HG02981 (cell line): ENCODE measurements around the gene SLIT1.

Source experiments
- ATAC-seq: cut with Tn5 transposase; IDR thresholded peaks from one replicate; pipeline ENCODE4 v1.9.1; 2021; ENCODE audit warnings: mild to moderate bottlenecking, moderate library complexity; ENCODE audit not compliant: unreplicated experiment

The SLIT1 gene

DNA sequence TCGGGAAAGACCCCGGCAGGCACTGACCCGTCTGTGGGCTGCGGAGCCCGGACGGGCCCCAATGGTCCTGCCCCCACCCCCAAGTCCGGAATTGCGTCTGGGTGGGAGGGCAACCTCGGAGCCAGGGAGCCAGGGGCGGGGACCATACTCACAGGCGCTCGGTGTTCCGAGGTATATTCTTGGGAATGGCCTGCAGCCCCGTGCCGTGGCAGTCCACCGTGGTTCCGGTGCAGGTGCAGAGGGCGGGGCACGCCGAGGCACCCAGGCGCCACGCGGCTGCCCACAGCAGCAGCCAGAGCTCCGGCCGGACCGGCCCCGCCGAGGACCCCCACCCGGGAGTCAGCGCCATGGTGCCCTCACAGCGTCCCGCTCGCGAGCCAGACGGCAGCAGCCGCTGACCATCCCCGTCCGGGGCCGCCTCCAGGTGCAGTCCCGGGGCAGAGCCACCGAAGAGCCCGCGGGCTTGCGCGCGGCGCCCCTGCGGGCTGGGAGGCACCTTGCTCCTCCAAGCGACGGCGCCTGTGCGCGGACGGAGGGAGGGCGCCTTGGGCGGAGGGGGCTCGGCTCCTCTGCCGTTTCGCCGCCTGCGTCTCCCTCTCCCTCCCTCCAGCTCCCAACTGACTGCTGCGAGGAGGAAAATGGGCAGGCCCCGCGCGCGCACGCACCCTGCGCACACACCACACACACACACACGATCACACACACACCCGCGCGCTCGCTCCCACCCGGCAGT is at the start of gene SLIT1:
Gene SLIT1 (minus strand): TSS at position 634 of the 733 bp plus-strand sequence. CDS start 285 bp downstream, at position 349.
- no peak for ATAC-seq

DNA sequence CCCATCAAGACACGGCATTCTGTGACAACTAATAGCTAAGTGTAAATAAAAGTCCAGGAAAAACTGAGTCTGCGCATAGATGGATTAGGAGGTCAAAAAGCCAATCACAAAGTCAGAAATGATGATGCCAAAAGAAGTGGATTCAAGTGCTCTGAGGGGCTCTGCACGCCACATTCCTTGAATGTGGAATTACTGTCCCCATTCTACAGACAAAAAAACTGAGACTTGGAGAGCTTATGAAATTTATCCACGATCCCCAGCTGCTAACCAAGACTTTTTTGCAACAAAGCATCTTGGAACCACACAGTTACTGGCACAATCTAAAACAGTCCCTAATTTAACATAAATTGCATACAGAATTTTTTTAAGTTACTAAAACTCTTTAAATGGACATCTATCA is 49.6 kb upstream of the SLIT1 start:
- ATAC-seq = no peak

DNA sequence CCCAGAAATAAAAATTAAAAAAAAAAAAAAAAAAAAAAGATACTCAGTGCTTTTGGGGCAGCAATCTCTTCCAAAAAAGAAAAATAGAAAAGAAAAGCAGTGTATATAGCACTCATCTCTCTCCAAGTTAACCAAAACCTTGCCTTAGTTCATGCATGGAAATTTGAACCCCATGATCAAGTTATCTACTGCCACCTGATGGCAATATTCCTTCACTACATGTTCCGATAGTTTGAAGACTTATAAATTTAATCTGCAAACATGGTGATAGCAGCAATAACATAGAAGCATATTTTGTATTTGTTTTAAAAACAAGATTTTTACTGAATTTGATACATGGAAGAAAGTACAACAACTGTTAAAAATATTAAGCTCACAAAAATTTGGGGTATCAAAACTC is 48.6 kb upstream of the SLIT1 start:
- no peak for ATAC-seq

DNA sequence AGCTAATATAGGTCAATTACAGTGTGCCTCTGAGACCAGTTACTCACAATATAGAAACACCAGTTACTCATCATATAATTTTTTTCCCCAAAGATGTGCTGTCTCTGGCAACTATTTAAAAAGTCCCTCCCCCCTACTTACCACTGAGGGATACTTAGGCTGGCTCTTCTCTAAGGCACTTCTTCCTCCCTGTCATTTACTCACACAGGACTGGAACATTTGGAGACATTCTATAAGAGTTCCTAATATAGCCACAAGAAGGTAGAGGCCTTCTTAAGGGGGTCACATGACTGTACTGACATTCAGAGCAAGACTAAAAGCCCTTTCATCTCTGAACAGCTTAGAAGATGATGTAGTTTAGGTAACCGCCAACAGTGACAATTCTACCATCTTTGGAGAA is 44.4 kb upstream of the SLIT1 start:
- no peak for ATAC-seq

DNA sequence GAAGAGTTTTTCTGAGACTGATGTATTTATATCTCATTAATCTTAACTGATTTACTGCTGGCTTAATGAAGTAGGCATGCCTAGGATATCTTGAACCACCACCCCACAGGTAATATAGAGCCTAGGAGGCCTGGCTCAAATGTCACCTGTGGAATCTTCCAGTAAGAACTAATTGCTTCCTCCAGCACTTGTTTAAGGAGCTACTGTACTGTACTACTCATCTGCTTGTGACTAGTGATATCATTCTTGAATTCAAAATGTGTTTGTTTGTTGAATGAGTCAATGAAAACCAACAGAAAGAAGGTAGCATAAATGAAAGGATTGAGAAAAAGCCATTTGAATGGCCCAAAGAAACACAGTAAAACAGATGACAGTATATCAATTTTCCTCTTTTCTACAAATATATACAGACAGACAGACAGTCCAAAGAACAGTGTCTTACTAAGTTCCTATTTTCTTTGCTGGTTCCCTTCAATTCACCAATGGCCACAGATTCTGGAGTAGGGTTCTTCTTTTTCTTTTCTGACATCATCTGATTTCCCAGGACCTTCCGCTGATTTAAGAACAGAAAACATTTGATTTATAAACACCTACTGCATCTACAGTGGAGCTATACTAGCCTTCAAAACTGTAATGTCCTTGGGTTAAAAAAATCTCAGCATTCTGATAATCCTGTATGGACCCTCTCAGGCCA is 43.7 kb upstream of the SLIT1 start:
- ATAC-seq = no peak

DNA sequence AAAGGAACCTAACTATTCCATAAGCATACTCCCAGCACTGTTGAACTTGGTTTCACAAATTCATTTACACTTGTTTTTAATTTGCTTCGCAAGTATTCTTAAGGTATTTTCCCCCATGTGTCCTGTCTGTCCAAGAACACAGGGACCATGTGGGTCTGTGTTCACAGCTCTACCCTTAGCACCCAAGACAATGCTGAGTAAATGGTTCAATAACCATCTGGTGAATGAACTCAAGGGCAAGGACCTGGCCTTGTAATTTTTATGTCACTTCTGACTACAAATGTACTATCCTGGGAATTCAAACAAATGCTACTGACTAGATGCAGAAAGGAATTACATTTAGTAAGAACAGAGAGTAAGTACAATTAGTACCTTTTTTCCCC is 43.0 kb upstream of the SLIT1 start:
- no peak for ATAC-seq

DNA sequence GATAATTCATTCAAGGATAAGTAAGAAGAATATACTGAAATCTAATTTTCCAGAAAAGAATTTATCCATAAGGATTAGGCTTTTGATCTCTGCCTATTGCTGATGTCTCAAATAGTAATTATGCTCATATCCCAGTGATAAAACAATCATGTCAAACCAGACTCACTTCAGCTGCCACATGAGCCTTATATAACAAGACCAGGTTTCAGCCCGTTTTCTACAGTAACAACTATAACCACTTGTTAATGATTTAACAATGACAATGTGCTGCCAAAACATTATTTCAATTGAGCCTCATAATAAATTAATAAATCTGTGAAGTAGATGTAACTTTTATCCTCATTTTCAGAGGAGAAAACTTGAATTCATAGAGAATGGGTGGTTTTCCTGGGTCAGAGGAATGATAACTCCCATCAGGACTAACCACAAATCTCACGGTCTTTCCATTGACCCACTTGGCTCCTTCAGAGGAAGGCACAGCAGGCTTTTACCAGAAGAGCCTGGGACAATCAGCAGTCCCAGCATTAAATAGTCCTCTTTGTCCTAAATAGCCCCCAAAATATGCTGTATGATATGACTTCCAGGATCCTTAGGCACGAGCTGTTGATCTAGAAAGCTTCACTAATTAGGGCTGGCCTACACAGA is 42.5 kb upstream of the SLIT1 start:
- no peak for ATAC-seq

DNA sequence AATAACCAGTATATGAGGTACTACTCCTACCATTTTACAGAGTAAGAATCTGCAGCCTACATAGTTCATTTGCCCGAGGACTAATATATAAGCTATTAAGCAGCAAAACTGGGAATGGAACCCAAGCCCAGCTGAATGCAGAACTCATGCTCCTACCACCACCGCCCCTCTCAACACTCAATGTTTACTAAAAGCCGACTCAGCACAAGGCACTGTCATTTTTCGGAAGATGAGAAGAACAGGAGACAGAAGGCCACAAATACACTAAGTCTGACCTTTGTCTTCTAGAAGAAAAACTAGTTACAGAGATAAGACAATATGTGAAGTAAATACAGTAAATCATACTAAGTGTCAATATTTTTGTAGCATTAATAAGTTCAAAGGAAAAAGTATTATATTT is 40.6 kb upstream of the SLIT1 start:
- no peak for ATAC-seq

DNA sequence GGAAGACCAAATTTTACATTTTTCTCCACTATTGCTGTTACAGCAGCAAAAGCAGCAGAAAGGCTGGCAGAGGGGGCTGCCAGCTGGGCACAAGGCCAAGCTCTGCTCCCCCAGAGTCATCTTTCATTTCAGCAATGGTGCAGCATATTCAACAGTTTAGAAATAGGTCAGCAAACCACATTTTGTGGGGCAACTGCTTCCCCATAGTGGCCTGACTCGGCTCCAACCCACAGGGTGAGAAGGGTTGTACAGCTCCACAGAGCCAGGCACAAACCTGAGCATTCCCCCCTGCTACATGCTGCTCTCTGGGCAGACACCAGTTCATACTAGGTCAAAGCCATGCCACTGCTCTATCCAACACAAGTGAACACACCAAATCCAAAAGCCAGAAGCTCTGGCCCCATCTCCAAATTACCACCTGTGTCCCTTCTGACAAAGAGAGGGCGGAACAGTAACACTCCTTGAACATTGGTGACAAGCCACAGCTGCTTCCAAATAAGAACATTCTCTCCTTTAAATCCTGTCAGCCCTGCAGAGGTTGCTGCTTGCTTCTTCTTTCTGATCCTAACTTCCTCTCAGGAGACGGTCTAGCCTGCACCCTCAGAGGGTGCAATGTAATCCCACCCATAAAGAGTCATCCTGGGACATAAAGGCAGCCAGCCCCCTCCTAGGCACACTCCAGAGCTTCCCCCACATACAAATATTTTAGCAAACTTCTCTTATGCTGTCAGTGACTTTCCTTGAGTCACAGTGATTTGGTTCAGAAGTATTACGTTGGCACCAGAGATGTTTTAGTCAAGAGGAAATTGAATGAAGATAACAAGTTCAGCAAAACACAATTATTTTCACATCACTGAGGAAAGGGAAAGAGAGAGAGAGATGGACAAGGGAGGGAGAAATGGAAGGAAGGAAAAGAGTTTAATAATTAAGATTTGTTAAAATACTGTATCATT is 39.0 kb upstream of the SLIT1 start:
- no peak for ATAC-seq

DNA sequence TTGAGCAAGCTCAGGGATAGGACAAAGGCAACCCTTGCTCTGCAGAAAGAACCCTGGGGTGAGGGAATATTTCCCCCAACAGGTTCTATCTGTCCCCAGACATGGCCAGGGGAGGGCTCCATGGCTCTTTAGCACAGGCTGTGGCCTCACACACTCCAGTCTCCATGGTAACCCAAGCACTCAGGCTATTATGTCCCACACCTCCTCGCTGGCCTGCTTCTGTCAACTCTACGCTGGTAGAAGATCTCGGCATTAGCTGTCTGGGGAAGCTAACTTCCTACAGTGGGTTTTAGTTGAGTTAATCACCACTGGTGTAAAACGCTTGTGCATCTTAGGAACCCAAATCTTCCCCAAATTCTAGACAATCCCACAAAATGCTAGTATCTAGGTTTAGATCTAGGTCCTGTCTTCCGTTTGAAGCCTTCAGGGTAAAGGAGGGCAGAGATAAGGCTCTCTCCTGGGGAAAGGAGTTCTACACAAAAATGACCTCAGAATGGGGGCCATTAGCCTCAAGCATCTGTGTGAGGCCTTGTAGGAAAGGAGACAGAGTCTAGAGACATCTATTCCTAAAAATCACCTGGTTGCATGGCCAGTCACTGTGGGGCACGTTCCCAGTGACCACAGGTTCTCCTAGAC is 36.7 kb upstream of the SLIT1 start:
- no peak for ATAC-seq

DNA sequence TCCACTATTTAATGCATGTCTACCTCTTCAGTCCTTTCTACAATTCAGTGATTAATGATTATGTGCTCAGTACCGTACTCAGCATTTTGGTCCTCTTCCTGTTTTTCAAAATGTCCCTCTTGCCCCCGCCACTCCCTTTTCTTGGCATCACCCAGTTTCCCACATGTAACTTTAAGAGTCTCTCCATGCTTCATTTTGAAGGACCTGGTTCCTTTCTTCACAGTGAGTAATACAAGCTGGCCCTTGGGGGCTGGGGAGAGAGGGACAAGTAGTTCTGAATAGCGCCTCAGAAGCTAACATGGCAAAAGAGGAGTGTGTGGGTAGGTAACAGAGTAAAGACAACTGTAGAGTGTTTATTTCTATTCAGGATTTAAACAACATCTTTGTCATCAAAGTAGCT is 34.6 kb upstream of the SLIT1 start:
- ATAC-seq = no peak

DNA sequence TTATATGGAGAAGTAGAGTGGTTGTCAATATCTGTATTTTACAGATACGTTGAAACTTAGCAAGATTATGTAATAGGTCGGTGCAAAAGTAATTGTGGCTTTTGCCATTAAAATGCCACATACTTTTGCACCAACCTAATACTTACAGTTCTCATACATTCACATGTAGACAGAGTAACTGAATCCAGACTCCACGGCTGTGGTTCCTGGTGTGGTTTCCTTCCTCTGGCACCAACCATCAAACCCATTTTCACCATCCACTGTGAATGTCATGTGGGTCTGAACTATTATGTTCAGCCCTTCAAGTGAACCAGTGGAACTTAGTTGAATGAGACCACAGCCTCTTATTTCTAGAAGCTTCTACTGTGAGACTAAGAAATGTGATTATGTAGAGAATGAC is 31.5 kb upstream of the SLIT1 start:
- no peak for ATAC-seq

DNA sequence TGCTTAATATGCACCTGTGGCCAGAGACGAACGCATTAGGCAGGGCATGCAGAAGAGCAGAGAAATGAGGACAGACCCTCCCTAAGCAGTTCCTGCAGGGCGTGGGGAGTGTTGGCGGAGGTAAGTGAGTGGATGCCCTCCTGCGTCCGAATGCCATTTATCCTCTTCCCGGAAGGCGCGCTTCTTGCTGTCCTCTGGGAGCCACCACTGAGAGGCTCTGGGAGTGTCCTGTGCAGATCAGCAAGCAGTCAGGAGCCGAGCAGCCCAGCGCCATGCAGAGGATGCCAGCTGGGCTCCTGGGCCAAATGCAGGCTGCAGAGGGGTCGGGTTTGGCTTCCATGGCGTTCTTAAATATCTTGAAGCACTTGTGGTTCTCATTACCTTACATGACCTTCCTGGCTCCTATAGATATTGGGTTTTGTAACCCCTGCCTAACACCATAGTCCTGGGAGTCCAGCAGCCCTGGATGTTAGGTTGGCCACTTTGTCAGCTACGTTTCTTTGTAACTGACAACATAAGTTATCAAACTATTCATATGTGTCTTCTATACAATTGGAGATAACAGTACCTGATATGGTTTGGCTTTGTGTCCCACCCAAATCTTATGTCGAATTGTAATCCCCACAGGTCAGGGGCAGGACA is 30.0 kb upstream of the SLIT1 start:
- no peak for ATAC-seq

DNA sequence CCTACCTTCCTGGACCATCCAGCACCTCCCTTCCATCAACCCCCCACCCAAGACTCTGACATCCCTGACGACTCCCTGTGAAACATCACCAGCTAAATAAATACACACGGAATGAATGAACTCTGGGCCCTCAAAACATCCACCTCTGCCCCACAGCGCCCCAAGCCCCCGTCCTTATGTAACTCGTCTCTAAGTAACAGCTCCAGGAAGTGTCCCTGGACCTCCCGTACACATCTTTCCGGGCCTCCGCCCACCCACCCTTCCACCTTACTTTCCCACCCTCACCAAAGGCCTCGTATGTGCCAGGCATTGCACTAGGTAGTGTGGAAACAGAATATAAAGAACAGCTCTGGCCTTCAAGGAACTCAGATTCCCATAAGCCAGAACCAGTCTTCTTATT is 27.7 kb upstream of the SLIT1 start:
- no peak for ATAC-seq

DNA sequence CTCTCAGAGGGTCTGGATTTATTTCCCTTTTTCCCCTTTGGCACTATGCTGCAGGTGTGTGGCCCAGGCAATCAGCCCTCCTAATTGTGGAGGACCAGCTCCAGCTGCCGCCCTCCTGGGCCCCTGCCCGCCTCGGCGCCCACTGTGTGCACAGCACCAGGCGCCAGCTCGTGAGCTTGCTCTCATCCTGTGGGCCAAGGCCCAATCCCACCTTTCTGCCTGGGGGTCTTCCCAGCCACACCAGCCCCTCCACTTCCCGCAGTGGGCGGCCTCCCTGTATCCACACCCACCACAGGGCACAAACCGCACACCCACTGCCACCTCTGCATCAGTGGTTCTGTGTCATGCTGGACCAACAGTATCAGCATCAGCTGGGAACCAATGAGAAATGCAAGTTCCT is 25.5 kb upstream of the SLIT1 start:
- ATAC-seq = no peak

DNA sequence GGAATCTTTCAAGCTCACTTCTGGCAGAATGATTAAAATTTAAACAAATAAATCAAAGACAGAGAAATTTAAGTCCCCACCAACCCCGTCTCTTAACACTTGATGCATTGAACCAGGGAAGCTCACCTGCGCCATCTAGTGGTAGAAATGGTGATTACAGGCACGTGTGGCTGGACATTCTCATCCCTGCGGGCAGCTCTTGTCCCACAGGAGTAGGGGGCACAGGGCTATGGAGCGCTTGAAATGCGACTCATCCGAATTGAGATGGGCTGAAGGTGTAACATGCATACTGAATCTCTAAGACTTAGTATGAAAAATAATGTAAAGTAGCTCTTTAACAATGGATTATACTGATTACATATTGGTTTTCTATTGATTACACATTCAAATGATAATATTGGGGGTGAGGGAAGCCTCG is 24.8 kb upstream of the SLIT1 start:
- ATAC-seq = no peak

DNA sequence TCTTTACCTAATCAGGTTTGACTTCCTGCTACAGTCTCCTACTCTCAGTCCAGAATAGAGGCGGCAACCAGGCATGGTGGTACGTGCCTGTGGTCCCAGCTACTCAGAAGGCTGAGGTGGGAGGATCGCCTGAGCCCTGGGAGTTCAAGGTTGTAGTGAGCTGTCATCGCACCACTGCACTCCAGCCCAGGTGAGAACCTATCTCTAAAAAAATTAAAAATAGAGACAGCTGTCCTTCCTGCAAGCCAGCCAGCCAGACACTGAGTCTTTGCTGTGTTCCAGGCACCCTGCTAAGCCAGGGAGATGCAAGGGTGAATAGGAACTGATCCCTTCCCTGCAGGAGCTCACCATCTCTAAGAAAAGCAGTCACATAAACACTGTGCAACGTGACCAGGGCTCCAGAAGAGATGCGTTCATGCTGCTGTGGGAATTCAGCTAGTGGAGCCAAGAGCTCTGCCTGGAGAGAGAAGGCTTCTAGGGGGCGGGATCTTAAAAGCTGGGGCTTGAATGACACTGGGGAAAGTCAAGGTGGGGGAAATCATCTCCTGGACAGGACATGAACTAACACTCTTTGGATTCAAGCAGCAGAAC is 22.1 kb upstream of the SLIT1 start:
- no peak for ATAC-seq

DNA sequence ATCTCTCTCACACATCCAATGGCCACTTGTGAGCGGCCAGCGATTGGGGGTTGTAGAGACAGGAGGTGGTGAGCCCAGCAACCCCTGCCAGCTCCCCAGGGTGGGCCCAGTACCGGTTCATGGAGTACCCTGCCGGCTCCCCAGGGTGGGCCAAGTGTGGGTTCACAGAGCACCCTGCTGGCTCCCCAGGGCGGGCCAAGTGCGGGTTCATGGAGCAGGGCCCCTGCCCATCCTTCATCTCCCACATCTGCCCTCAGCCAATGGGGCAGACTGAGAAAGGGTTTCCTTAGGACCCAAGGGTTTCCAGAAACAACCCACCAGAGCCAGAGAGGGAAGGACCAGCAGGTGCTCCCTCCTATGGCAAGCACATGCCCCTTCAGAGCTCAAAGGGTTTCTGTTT is 21.4 kb upstream of the SLIT1 start:
- ATAC-seq = no peak

DNA sequence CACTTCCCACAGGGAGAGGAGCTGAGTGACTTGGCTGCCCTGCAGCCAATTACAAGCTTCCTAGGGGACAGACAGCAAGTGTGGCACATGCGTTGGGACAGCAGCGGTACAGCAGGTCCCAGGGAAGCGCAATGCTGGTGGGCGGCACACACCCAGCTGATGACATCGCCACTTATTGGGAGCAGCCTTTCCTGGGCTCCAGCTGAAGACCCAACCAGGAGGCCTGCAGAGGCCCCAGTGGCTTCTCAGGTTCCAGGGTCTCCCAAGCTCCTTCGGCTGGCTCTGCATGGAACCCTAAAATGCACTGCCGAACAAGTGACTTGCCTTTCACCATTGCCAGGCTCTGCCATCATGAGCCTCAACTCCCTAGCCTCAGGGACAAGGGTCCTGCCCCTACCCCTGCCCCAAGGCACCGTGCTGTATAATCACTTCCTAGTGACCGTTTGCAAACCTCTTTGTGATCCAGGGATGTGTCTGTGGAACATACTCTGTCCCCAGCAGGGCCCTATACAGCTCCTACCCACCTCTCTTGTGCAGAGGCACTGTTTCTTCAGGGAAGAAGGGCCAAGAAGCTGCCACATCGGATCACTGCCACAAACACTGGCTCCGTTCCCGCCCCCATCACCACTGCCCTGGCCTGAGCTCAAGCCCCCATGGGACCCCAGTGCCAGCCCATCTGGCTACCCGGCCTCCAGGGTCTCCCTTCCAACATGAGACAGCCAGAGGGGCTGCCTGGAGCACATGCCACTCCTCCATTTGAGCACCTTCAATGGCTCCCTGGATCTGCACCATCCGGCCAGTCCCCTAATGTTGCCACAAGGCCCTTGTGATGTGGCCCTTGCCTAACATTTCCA is 19.3 kb upstream of the SLIT1 start:
- no peak for ATAC-seq
